HG02840 (cell line): ENCODE data around the gene IER2.

Experiments
- ATAC-seq: cut with Tn5 transposase; IDR thresholded peaks from one replicate; pipeline ENCODE4 v1.9.1; 2021; ENCODE audit warnings: mild to moderate bottlenecking, moderate library complexity, moderate number of reproducible peaks; ENCODE audit not compliant: unreplicated experiment, low FRiP score

IER2 gene

DNA sequence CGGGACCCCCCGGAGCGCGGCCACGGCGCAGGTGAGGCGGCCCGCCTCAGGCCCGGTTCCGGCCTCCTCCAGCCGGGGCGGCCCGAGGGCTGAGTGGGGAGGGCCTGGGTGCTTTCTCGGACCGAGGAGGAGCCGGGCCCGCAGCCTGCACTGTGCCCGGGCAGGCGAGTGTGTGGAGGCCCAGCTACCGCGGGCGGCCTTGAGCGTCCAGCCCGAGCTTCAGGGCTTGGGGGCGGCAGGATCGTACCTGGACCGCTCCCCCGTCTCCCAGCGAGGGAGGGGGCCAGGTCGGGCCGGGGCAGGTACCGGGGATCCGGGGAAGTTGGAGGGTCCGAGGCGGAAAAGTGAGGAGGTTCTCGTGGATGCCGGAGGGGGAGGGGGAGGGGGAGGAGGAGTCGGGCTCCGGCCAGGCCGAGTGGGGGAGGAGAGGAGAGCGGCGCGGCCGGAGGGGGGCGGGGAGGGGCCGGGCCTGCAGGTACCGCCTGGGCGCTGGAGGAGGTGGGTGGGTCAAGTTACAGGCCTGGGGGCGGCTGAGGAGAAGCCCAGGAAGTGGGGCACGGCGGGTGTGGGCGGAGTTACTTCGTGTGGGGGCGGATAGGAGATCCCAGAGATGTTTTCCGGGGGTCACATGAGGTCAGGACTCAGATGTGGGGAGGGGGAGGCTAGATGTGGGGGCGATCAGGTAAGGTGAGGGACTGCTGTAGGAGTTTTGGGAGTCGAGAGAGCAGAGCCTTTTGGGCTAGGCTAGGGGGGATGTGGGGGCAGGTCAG is 31.6 kb upstream of the IER2 start:
- no peak for ATAC-seq

- no peak for ATAC-seq
These were observed 30.6 kb upstream of the IER2 start for GRCh38 chr19:13119627-13120026.

- no peak for ATAC-seq
These were observed 30.2 kb upstream of the IER2 start for GRCh38 chr19:13120031-13120430.

- ATAC-seq: no peak
These were observed 29.4 kb upstream of the IER2 start for GRCh38 chr19:13120817-13121216.

DNA sequence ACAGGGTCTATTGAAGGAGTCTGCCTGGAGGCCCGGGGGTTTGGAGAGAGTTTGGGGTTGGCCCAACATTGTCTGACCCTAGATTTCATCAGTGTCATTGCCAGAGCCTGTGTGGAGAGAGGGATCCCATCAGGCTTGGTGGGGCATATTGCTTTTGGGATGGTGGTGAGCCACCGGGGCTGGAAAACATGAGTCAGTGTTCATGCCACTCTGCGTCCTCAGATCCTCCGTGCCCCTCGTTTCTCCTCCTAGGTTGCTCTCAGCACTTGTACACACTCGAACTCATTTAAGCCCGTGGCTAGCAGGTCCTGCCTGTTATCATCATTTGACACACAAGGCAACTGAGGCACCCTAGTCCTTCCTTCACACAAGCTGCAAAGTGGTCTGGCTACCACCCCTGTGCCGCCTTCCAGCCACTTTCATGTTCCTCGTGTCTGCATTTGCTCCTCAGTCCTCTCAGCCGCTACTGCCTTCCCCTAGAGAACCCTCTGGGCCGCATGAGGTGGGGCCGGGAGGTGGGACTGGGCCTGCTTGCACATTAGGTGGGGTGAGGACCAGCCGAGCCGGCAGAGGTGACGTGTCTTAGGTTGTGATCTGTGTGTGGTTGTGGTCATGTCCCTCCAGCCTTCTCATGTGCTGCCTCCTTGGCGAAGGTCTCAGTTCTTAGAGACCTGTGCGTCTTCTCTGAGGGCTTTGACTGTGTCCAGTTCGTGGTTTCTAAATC is 28.5 kb upstream of the IER2 start:
- ATAC-seq: no peak

DNA sequence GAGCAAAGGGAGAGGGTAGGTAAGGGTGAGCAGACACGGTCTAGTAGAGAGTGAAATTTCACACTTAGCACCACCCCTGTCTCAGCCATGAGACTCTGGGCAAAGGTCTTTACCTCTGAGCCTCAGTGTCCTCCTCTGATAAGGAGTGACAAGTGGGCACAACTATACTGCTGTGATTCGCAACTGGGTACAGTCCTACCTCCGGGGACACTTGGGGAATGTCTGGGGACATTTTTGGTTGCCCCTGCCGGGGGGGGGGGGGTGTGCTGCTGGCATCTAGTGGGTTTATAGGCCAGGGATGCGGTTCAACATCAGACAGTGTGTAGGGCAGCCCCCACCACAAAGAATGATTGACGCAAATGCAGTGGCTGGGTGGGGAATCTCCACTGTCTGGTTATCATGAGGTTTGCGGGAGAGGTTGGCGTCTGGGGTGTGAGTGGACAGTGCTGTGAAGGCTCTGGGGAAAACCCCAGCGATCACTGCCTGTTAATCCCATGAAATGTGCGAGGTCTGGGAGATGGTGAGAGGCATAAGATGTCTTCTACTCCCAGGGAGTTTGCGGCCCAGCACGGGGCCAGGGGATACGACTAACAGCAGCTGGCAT is 27.8 kb upstream of the IER2 start:
- no peak for ATAC-seq

GRCh38 chr19:13122980-13123957 is 26.9 kb upstream of the IER2 start:
- no peak for ATAC-seq

DNA sequence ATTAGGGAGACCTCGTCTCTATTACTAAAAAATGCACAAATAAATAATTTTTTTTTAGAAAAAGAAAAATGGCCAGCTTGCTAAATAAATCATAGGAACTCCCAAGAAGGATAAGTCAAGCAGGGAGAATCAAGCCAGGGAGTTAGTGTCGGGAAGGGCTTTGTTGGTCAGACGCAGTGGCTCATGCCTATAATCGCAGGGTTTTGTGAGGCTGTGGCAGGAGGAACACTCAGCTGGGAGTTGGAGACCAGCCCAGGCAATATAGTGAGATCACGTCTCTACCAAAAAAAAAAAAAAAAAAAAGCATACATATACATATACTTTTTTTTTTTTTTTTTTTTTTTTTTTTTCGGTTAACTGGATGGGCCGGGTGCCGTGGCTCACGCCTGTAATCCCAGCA is 23.2 kb upstream of the IER2 start:
- no peak for ATAC-seq

DNA sequence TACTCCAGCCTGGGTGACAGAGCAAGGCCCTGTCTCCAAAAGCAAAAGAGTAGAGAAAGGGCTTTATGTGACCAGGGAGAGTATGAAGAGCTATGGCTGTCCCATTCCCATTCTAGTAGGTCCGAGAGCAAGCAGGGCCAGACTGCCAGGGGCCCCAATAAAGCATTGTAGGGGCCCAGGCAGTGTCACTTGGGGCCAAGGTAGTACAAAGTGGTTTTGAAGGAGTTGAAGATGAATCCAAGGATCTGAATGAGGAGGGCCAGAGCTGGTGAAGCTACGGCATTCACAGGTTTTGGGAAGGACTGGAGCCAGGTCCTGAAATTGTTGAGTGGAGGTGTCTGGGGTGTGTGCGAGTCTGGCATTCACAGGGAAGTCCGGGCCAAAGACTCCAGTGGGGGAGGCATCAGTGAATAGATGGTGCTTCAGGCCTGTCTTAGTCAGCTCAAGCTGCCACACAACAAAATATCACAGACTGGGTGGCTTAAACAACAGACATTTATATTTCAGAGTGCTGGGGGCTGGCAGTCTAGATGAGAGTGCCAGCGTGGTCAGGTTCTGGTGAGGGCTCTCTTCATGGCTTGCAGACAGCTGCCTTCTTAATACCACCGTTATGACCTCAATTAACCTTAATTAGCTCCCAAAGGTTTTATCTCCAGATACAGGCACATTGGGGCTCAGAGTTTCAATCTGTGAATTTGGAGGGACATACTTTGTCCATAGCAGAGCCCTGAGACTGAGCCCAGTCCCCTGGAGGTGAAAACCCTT is 22.2 kb upstream of the IER2 start:
- ATAC-seq: no peak

DNA sequence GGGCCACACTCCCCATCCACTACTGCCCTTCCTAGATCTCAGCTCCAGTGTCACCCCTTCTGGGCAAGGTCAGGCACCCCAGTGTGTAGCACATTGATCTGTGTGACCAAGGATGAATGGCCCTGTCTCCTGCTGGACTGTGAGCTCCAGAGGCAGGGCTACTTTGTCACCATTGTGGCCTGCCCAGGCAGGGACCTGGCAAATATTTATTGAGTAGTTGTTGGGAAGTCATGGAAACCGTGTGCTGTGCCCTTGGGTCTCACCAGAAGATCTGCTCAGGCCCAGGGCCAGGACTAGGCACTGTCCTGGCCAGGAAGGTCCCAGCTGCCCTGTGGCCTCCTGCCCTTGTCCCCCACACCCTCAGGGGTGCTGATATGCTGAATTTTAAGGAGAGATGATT is 21.6 kb upstream of the IER2 start:
- ATAC-seq: no peak

- no peak for ATAC-seq
These were observed 20.8 kb upstream of the IER2 start for GRCh38 chr19:13129384-13129783.

DNA sequence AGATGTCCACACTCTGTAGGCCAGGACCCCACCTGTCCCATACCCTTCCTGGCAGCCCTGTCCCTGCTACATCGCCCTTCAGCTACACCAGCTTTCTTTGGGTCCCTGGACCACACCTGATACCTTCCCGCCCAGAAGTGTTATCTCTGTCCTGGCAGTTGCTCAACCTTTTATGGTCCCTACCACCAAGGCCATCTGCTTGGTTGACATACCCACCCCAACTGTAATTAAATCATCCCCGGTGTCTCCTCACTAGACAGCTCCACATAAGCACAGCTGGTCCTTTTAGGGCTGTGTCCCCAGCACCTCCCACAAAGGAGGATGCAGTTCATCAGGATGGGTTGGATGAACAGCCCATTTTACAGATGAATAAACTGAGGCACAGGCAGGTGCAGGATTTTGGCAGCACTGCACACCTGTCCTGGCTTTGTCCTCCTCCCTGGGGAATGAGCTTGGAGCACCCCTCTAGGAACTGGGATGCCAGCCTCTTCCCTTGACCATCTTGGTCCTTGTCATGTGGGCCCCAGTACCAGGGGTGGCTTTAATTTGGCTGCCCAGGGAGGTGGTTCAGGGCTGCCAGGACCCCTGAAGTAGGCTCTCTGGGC is 19.2 kb upstream of the IER2 start:
- ATAC-seq: no peak

- no peak for ATAC-seq
These were observed 17.6 kb upstream of the IER2 start for GRCh38 chr19:13132471-13133180.

GRCh38 chr19:13133241-13133870 is 16.9 kb upstream of the IER2 start:
- ATAC-seq: no peak

DNA sequence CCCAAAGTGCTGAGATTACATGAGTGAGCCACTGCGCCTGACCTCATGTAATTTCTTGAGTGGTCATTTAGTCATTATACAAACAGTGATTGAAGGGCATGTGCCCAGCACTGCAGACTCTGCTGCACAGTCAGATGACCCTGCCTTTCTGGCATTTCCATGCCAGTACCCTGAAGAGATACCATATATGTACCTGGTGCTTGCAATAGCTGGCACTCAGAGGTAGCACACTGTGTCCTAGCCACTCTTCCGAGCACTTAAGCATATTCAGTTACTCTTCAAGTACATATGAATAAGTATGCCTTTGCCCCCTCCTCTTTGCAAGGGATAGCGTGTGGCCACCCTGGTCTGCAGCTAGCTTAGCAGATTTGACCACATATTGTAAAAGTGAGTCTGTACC is 15.6 kb upstream of the IER2 start:
- ATAC-seq: no peak

DNA sequence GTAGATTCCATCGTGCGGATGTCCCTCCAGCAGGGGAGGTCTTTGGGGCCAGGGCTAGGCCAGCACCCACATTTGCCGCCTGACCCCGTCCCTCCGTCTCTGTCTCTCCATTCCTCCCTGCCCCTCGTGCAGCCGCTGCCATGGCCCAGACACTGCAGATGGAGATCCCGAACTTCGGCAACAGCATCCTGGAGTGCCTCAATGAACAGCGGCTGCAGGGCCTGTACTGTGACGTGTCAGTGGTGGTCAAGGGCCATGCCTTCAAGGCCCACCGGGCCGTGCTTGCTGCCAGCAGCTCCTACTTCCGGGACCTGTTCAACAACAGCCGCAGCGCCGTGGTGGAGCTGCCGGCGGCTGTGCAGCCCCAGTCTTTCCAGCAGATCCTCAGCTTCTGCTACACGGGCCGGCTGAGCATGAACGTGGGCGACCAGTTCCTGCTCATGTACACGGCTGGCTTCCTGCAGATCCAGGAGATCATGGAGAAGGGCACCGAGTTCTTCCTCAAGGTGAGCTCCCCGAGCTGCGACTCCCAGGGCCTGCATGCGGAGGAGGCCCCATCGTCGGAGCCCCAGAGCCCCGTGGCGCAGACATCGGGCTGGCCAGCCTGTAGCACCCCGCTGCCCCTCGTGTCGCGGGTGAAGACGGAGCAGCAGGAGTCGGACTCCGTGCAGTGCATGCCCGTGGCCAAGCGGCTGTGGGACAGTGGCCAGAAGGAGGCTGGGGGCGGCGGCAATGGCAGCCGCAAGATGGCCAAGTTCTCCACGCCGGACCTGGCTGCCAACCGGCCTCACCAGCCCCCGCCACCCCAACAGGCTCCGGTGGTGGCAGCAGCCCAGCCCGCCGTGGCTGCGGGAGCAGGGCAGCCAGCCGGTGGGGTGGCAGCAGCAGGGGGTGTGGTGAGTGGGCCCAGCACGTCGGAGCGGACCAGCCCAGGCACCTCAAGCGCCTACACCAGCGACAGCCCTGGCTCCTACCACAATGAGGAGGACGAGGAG is 14.8 kb upstream of the IER2 start:
- ATAC-seq: no peak

- no peak for ATAC-seq
These were observed 12.9 kb upstream of the IER2 start for GRCh38 chr19:13137290-13137794.
